A673 (cell line): ENCODE data around the gene SIRPG.

Source experiments
- EZH2 ChIP-seq: fragments of 200-600 bp; sonication (generic); IDR thresholded peaks from 2 replicates; pipeline ENCODE4 v1.6.1; 2017; ENCODE audit warnings: borderline replicate concordance, low read depth, mild to moderate bottlenecking, mixed read lengths, antibody characterized with exemption, low read length; ENCODE audit not compliant: poor library complexity, severe bottlenecking
- TF ChIP-seq, protein P1 (sequence below): fragments of 300-800, 200-600 bp; sonication (generic); conservative IDR thresholded peaks from 2 replicates; pipeline ENCODE4 v1.5.1; 2017; ENCODE audit warnings: low read depth, mild to moderate bottlenecking, antibody characterized with exemption, low read length, moderate library complexity, mixed read lengths

DNA sequence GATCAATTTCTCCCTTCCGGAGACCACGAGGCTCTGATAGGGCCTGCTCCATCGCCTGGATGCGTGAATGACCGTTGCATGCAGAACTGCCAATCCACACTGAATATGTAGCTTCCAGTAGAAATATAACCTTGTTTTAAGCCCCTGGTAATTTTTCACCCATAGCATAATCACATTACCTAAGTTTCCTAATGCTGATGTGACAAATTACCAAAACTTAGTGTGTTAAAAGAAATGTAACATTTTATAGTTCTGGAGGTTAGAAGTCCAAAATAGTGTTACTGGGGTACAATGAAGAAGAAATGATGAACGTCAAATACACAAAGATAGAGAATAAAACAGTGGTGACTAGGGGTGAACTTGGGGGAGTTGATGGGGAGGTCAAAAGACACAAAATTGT, 78.1 kb downstream of the SIRPG start:
- TF ChIP-seq, protein P1, sequence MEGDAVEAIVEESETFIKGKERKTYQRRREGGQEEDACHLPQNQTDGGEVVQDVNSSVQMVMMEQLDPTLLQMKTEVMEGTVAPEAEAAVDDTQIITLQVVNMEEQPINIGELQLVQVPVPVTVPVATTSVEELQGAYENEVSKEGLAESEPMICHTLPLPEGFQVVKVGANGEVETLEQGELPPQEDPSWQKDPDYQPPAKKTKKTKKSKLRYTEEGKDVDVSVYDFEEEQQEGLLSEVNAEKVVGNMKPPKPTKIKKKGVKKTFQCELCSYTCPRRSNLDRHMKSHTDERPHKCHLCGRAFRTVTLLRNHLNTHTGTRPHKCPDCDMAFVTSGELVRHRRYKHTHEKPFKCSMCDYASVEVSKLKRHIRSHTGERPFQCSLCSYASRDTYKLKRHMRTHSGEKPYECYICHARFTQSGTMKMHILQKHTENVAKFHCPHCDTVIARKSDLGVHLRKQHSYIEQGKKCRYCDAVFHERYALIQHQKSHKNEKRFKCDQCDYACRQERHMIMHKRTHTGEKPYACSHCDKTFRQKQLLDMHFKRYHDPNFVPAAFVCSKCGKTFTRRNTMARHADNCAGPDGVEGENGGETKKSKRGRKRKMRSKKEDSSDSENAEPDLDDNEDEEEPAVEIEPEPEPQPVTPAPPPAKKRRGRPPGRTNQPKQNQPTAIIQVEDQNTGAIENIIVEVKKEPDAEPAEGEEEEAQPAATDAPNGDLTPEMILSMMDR, result no peak
- TF ChIP-seq EZH2, result no peak
